K562 (cell line): Measurements from ENCODE around the gene HPSE2. TPM values are rescaled to one million over a fixed set of nuclear protein-coding genes. Genes with fewer than 3 reads are reported as not detected.

Experiments used
- ATAC-seq: fragments of 200-7000 bp; cut with Tn5 transposase; 3 replicates; pipeline ENCODE4 v1.9.1; 2020; ENCODE audit warnings: moderate library complexity
- BruUV-seq: library from RNA; stranded (reverse); fragments of 400-500 nt; replicated peaks from 2 replicates; lab custom pipeline; 2021; lab: Mats Ljungman, UMichigan
- CTCF ChIA-PET: fragments of 300-600 bp; formaldehyde crosslinking; extraction: SDS; loops from one replicate; lab custom pipeline; 2021; ENCODE audit warnings: low intra/inter-chr PET ratio; lab: Yijun Ruan, JAX
- POLR2A ChIA-PET: fragments of 300-600, 350-650 bp; sonication (Branson Sonifier 250); formaldehyde crosslinking; extraction: SDS; loops from one replicate; lab custom pipeline; 2021; ENCODE audit warnings: antibody characterized with exemption, inconsistent platforms; lab: Yijun Ruan, JAX
- DNase-seq, 4 experiments: peaks; one replicate each; pipeline versions ENCODE4 v3.0.0 to v3.0.0-alpha.2; 2011 to 2018; ENCODE audit warnings: low spot score in 3 of 4, mixed read lengths in 3 of 4; ENCODE audit errors: extremely low read depth in 1 of 4
- FAIRE-seq: peaks from 2 replicates; lab custom pipeline; 2011; peaks lifted over from hg19 to GRCh38; lab: Jason Lieb, UNC
- H2AFZ ChIP-seq: 2 replicates; pipeline ENCODE4 v1.6.0; 2011; ENCODE audit warnings: low read depth, low read length, control low read depth, inconsistent platforms
- H3K27ac ChIP-seq: fragments of 200-600 bp; 3 replicates; pipeline ENCODE4 v1.8.0; 2011; ENCODE audit warnings: low read depth, mild to moderate bottlenecking, control low read depth, inconsistent platforms, low read length, moderate library complexity, mixed read lengths; ENCODE audit errors: extremely low read depth
- H3K27me3 ChIP-seq, 2 experiments: fragments of 300-600 bp in 1 of 2; 2 replicates in 1 of 2; 3 replicates in 1 of 2; pipeline versions ENCODE4 v1.6.0 to v1.8.0; 2011; ENCODE audit warnings: inconsistent platforms in 2 of 2, low read length in 2 of 2, mild to moderate bottlenecking in 1 of 2, mixed read lengths in 1 of 2, moderate library complexity in 1 of 2; ENCODE audit not compliant: control insufficient read depth in 2 of 2, insufficient read depth in 2 of 2
- H3K36me3 ChIP-seq: fragments of 300-600 bp; 3 replicates; pipeline ENCODE4 v1.8.0; 2011; ENCODE audit warnings: mild to moderate bottlenecking, low read length, inconsistent platforms; ENCODE audit not compliant: control insufficient read depth, insufficient read depth
- H3K4me1 ChIP-seq, 2 experiments: fragments of 200-600 bp in 1 of 2; replicated peaks in 1 of 2; 2 replicates in 1 of 2; 3 replicates in 1 of 2; pipeline versions ENCODE4 v1.5.1 to v1.8.0; 2011; ENCODE audit warnings: inconsistent platforms in 2 of 2, low read length in 2 of 2, mild to moderate bottlenecking in 1 of 2, mixed read lengths in 1 of 2, moderate library complexity in 1 of 2; ENCODE audit not compliant: control insufficient read depth in 2 of 2, insufficient read depth in 2 of 2
- H3K4me2 ChIP-seq: 2 replicates; pipeline ENCODE4 v1.6.1; 2011; ENCODE audit warnings: low read length, control low read depth, inconsistent platforms, mixed read lengths; ENCODE audit not compliant: insufficient read depth
- H3K4me3 ChIP-seq: fragments of 200-600 bp; sonication (generic), shearing (Covaris generic); 2 replicates; pipeline ENCODE4 v1.5.1; 2016; ENCODE audit warnings: control low read depth, inconsistent platforms
- H3K79me2 ChIP-seq: fragments of 200-600 bp; 3 replicates; pipeline ENCODE4 v1.8.0; 2011; ENCODE audit warnings: low read length, inconsistent platforms; ENCODE audit not compliant: control insufficient read depth, insufficient read depth
- H3K9ac ChIP-seq, 2 experiments: 2 replicates each; pipeline versions ENCODE4 v1.6.0 to v1.6.1; 2011; ENCODE audit warnings: low read depth in 2 of 2, low read length in 2 of 2, control low read depth in 1 of 2, inconsistent platforms in 1 of 2, mild to moderate bottlenecking in 1 of 2, mixed read lengths in 1 of 2; ENCODE audit not compliant: insufficient read depth in 1 of 2
- H3K9me1 ChIP-seq: one replicate; pipeline ENCODE4 v1.6.0; 2011; ENCODE audit warnings: inconsistent platforms, mild to moderate bottlenecking, low read length, moderate library complexity; ENCODE audit not compliant: control insufficient read depth, insufficient read depth
- H3K9me3 ChIP-seq: replicated peaks from 2 replicates; pipeline ENCODE4 v1.5.1; 2011; ENCODE audit warnings: low read depth, low read length, inconsistent platforms; ENCODE audit not compliant: control insufficient read depth, insufficient read depth
- H4K20me1 ChIP-seq: replicated peaks from 2 replicates; pipeline ENCODE4 v1.6.1; 2011; ENCODE audit warnings: low read length, inconsistent platforms, mixed read lengths; ENCODE audit not compliant: control insufficient read depth, insufficient read depth
- BCOR ChIP-seq: fragments of 450-650 bp; IDR thresholded peaks from 2 replicates; pipeline ENCODE4 v1.6.1; 2016
- CREB3L1 ChIP-seq: fragments of 450-650 bp; IDR thresholded peaks from 2 replicates; pipeline ENCODE4 v1.6.1; 2014; ENCODE audit warnings: low read depth, mild to moderate bottlenecking, moderate library complexity, borderline replicate concordance
- EGR1 ChIP-seq: fragments of 450-650 bp; conservative IDR thresholded peaks from 2 replicates; pipeline ENCODE4 v1.6.1; 2017; ENCODE audit warnings: mild to moderate bottlenecking
- HMG20B ChIP-seq: fragments of 250-450 bp; sonication (Bioruptor Pico); IDR thresholded peaks from 2 replicates; pipeline ENCODE4 v1.5.0; 2021; ENCODE audit warnings: mild to moderate bottlenecking
- MYNN ChIP-seq, 2 experiments: sonication (generic); formaldehyde crosslinking in 1 of 2; IDR thresholded peaks; 2 replicates each; pipeline versions ENCODE4 v1.5.0 to v1.6.1; 2016 to 2020; ENCODE audit warnings: antibody characterized with exemption in 1 of 2, missing genetic modification reagents in 1 of 2
- NFE2 ChIP-seq: IDR thresholded peaks from 2 replicates; pipeline ENCODE4 v1.6.1; 2014; ENCODE audit warnings: antibody characterized with exemption, low read depth
- RAD51 ChIP-seq: fragments of 450-650 bp; IDR thresholded peaks from 2 replicates; pipeline ENCODE4 v1.7.1; 2016; ENCODE audit warnings: low read depth, mild to moderate bottlenecking, borderline replicate concordance
- SMARCE1 ChIP-seq: fragments of 450-650 bp; IDR thresholded peaks from 2 replicates; pipeline ENCODE4 v1.7.1; 2016; ENCODE audit warnings: mild to moderate bottlenecking
- ZNF121 ChIP-seq: sonication (generic); formaldehyde crosslinking; conservative IDR thresholded peaks from 2 replicates; pipeline ENCODE4 v1.8.0; 2022; ENCODE audit warnings: missing genetic modification reagents
- WGBS: fragments of 100-300 bp; shearing (Covaris generic); methylation state at CpG from one replicate; pipeline ENCODE4 v1.1.6; 2016; ENCODE audit warnings: low coverage, mixed read lengths; ENCODE audit not compliant: insufficient coverage; ENCODE audit errors: missing lambda C conversion rate; 5-methylcytosine and 5-hydroxymethylcytosine counted together
- in situ Hi-C: fragments of 300-500 bp; cut with MboI; formaldehyde crosslinking; loops from 4 replicates; pipeline ENCODE4 v1.15.0; 2018; ENCODE audit warnings: inconsistent platforms, mixed read lengths
- intact Hi-C: fragments of 100-400 bp; cut with micrococcal nuclease; formaldehyde crosslinking; loops from 2 replicates; pipeline ENCODE4 v1.14.2; 2022
- polyA plus RNA-seq, 8 experiments: library from polyadenylated mRNA; depleted of rRNA in 4 of 8; stranded (reverse) in 5 of 8; unstranded in 3 of 8; fragments of >200 nt; fragmentation: Nextera tagmentation in 2 of 8; fragmentation: Illumina TruSeq in 1 of 8; extraction: Ambion mirVana in 2 of 8; extraction: Trizol in 1 of 8; gene quantifications; 2 replicates each; pipeline versions ENCODE4 v1.2.1 to v1.2.3, GENCODE V29; 2011 to 2014; ENCODE audit warnings: inconsistent platforms in 1 of 8, missing spikeins in 1 of 8
- total RNA-seq, 7 experiments: library from RNA; depleted of rRNA in 6 of 7; stranded (reverse); fragments of >200 nt in 6 of 7; fragmentation: Illumina TruSeq in 2 of 7; extraction: Trizol in 2 of 7; gene quantifications; 2 replicates each; pipeline versions ENCODE4 v1.2.1 to v1.2.3, GENCODE V29; 2011 to 2021; ENCODE audit warnings: low replicate concordance in 1 of 7
- TF ChIP-seq, protein P1 (sequence below): sonication (generic); formaldehyde crosslinking; IDR thresholded peaks from 2 replicates; pipeline ENCODE4 v1.8.1; 2023; ENCODE audit warnings: mild to moderate bottlenecking, missing genetic modification reagents

Gene HPSE2
- total and polyA plus RNA-seq, 9 of the 15 experiments (the other 6 are each of a cell fraction or from before 2014, with no cell fraction given), result 0.03 to 0.10 (median 0.04) TPM; not detected in 2

- DNase-seq (peak in 2 of 4 experiments; percentile 13 to 29), ATAC-seq (no peak)
- no peak overlapping the region for H3K9ac ChIP-seq
- in situ Hi-C loops, result loop anchor here (10.0 kb wide), 1 partner anchor 579 kb away; no protein-coding TSS in a partner anchor
- POLR2A ChIA-PET, result interaction anchor here (1.6 kb wide), 1 partner anchor 37 kb away, joined by 4 read pairs; no protein-coding TSS in a partner anchor
- H3K9me1 ChIP-seq, result no peaks in the 10 kb centered on the region
- TF ChIP-seq HMG20B (CRISPR knock-in tag), result no peak
- TF ChIP-seq EGR1, result peak; percentile 73
- TF ChIP-seq, all 486 proteins: peak for 1
- BruUV-seq, result no TSS peak
- Histone ChIP-seq H3K27me3 (no peaks in the 10 kb centered on the region), H4K20me1 (no peaks in the 10 kb centered on the region), H2AFZ (no peak overlapping the region), H3K36me3 (no peaks in the 10 kb centered on the region), H3K9me3 (no peaks in the 10 kb centered on the region), H3K4me2 (no peak overlapping the region), H3K79me2 (no peaks in the 10 kb centered on the region), H3K4me1 (peaks cover 40 to 55% of the 10 kb centered on the region in 2 experiments), H3K4me3 (no peak overlapping the region), H3K27ac (no peak overlapping the region; the same call in 2 of the 3 replicates)
- 11% methylated on average over 3 of the region's 3 CpGs for WGBS
- CTCF ChIA-PET, result interaction anchor here (1.0 kb wide), 1 partner anchor 42 kb away, joined by 4 read pairs; no protein-coding TSS in a partner anchor
- no peak for FAIRE-seq
- intact Hi-C loops, result loop anchor here (1.0 to 10.0 kb wide), 4 partner anchors 41 to 781 kb away; no protein-coding TSS in a partner anchor
These were observed 769.8 kb downstream of the HPSE2 start for GRCh38 chr10:98465866-98466265.

GRCh38 chr10:98463976-98464754 is 771.5 kb downstream of the HPSE2 start:
- BruUV-seq, result no TSS peak
- TF ChIP-seq CREB3L1 (no peak), SMARCE1 (peak; percentile 35; the same call in 1 of the 2 replicates), ZNF121 (CRISPR knock-in tag) (no peak), MYNN (IDR thresholded peaks at IDR 0.05) (peak; percentile 32; the same call in 1 of the 2 replicates), MYNN (CRISPR knock-in tag; IDR thresholded peaks at IDR 0.05) (no peak), NFE2 (peak; percentile 92), BCOR (no peak), RAD51 (no peak)
- TF ChIP-seq, protein P1, sequence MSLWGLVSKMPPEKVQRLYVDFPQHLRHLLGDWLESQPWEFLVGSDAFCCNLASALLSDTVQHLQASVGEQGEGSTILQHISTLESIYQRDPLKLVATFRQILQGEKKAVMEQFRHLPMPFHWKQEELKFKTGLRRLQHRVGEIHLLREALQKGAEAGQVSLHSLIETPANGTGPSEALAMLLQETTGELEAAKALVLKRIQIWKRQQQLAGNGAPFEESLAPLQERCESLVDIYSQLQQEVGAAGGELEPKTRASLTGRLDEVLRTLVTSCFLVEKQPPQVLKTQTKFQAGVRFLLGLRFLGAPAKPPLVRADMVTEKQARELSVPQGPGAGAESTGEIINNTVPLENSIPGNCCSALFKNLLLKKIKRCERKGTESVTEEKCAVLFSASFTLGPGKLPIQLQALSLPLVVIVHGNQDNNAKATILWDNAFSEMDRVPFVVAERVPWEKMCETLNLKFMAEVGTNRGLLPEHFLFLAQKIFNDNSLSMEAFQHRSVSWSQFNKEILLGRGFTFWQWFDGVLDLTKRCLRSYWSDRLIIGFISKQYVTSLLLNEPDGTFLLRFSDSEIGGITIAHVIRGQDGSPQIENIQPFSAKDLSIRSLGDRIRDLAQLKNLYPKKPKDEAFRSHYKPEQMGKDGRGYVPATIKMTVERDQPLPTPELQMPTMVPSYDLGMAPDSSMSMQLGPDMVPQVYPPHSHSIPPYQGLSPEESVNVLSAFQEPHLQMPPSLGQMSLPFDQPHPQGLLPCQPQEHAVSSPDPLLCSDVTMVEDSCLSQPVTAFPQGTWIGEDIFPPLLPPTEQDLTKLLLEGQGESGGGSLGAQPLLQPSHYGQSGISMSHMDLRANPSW (CRISPR knock-in tag), result no peak

More at GRCh38 chr10:98463976-98464754, 771.5 kb downstream of the HPSE2 start:
- no peaks in the 10 kb centered on the region for H3K9me3 ChIP-seq
- H3K4me1 ChIP-seq, result peaks cover 48 to 71% of the 10 kb centered on the region in 2 experiments
- CTCF ChIA-PET, result no interaction called here
- H3K27ac ChIP-seq, result peak overlapping the region; percentile 63
- peak overlapping the region; percentile 52 for H3K4me2 ChIP-seq
- in situ Hi-C loops (loop anchor here (10.0 kb wide), 1 partner anchor 581 kb away; no protein-coding TSS in a partner anchor), intact Hi-C loops (loop anchor here (10.0 kb wide), 2 partner anchors 281 to 451 kb away; no protein-coding TSS in a partner anchor)
- no peak overlapping the region for H3K4me3 ChIP-seq
- H2AFZ ChIP-seq, result peak overlapping the region; percentile 63; the same call in 1 of the 2 replicates
- H3K9ac ChIP-seq, result 0 out of 4 replicates have a peak overlapping the region, but pooled peaks of 1 of the 2 experiments have one; percentile 12
- WGBS, result 35% methylated on average over 8 of the region's 8 CpGs
- no peaks in the 10 kb centered on the region for H3K9me1 ChIP-seq
- peak in 2 of 4 experiments; percentile 59 to 74 for DNase-seq
- no peaks in the 10 kb centered on the region for H3K36me3 ChIP-seq
- H3K79me2 ChIP-seq, result no peaks in the 10 kb centered on the region
- FAIRE-seq, result peak; percentile 85
- peak; percentile 11; the same call in 1 of the 3 replicates for ATAC-seq
- no peaks in the 10 kb centered on the region for H3K27me3 ChIP-seq
- POLR2A ChIA-PET, result no interaction called here
- no peaks in the 10 kb centered on the region for H4K20me1 ChIP-seq
